IPS-NIHi7 (cell line): Measurements from ENCODE around the gene OR13D1.
"Not testable (repeated sequence)": the region's sequence is repeated elsewhere in the genome, so short reads cannot be mapped to it uniquely, and the experiment has no call there.

Experiments
- DNase-seq: peaks from one replicate; pipeline ENCODE4 v3.0.0; 2012; ENCODE audit warnings: mixed read lengths; ENCODE audit errors: extremely low spot score

OR13D1 gene

GRCh38 chr9:104694218-104694617, at the start of gene OR13D1:
OR13D1 (plus strand) TSS chr9:104694518; CDS start chr9:104694518, 0 bp downstream.
- DNase-seq = no peak

- DNase-seq = no peak
Measured at GRCh38 chr9:104658496-104659195, 35.7 kb upstream of the OR13D1 start.

- DNase-seq = no peak
Measured at GRCh38 chr9:104675611-104676010, 18.7 kb upstream of the OR13D1 start.

- DNase-seq = peak; percentile 19
Measured at GRCh38 chr9:104682642-104683041, 11.7 kb upstream of the OR13D1 start.

GRCh38 chr9:104686081-104686480, 8.2 kb upstream of the OR13D1 start:
- DNase-seq = no peak

GRCh38 chr9:104700306-104700705, 6.0 kb downstream of the OR13D1 start:
- DNase-seq = no peak

- not testable (repeated sequence) for DNase-seq
Measured at GRCh38 chr9:104708737-104709136, 14.4 kb downstream of the OR13D1 start.

GRCh38 chr9:104711604-104712003, 17.3 kb downstream of the OR13D1 start:
- DNase-seq = no peak

- no peak for DNase-seq
Measured at GRCh38 chr9:104725014-104725413, 30.7 kb downstream of the OR13D1 start.

GRCh38 chr9:104738452-104738851, 44.1 kb downstream of the OR13D1 start:
- DNase-seq = no peak

GRCh38 chr9:104740621-104741020, 46.3 kb downstream of the OR13D1 start:
- DNase-seq = no peak

- peak; percentile 43 for DNase-seq
Measured at GRCh38 chr9:104743376-104743985, 49.2 kb downstream of the OR13D1 start.
